Lower leg skin (tissue), 3 donors: Measurements from ENCODE around the gene TRIO.

Source experiments
- POLR2A ChIP-seq, 2 donors: fragments of 450-650 bp; IDR thresholded peaks; one replicate each; pipeline ENCODE4 v1.6.1; 2016 to 2017; ENCODE audit warnings: antibody characterized with exemption in 2 of 2, mild to moderate bottlenecking in 1 of 2, moderate library complexity in 1 of 2
- TF ChIP-seq, protein P1 (sequence below), 3 donors: fragments of 450-650 bp; IDR thresholded peaks; one replicate each; pipeline ENCODE4 v1.5.1; 2016; ENCODE audit warnings: antibody characterized with exemption in 3 of 3, mild to moderate bottlenecking in 3 of 3, moderate library complexity in 2 of 3

GRCh38 chr5:14134083-14134482 is 9.1 kb upstream of the TRIO start:
- TF ChIP-seq, protein P1, sequence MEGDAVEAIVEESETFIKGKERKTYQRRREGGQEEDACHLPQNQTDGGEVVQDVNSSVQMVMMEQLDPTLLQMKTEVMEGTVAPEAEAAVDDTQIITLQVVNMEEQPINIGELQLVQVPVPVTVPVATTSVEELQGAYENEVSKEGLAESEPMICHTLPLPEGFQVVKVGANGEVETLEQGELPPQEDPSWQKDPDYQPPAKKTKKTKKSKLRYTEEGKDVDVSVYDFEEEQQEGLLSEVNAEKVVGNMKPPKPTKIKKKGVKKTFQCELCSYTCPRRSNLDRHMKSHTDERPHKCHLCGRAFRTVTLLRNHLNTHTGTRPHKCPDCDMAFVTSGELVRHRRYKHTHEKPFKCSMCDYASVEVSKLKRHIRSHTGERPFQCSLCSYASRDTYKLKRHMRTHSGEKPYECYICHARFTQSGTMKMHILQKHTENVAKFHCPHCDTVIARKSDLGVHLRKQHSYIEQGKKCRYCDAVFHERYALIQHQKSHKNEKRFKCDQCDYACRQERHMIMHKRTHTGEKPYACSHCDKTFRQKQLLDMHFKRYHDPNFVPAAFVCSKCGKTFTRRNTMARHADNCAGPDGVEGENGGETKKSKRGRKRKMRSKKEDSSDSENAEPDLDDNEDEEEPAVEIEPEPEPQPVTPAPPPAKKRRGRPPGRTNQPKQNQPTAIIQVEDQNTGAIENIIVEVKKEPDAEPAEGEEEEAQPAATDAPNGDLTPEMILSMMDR (IDR thresholded peaks at IDR 0.05) = no peak
- TF ChIP-seq POLR2A (IDR thresholded peaks at IDR 0.05) = no peak
